SU-DHL-6 (cell line): ENCODE data around the gene HIP1R.

Source experiments
- H2AFZ ChIP-seq: fragments of 200-600 bp; sonication (generic); 2 replicates; pipeline ENCODE4 v1.6.1; 2014; ENCODE audit warnings: low read depth, mild to moderate bottlenecking, moderate library complexity, mixed read lengths, antibody characterized with exemption, low read length; ENCODE audit not compliant: severe bottlenecking
- H3F3A ChIP-seq: fragments of 200-600 bp; shearing (Covaris generic); 2 replicates; pipeline ENCODE4 v1.6.0; 2016; ENCODE audit warnings: antibody characterized with exemption, mild to moderate bottlenecking; ENCODE audit not compliant: insufficient read depth
- H3K27ac ChIP-seq: fragments of 200-600 bp; sonication (generic); 2 replicates; pipeline ENCODE4 v1.5.1; 2016; ENCODE audit warnings: low read depth, mild to moderate bottlenecking, low read length, moderate library complexity, mixed read lengths
- H3K27me3 ChIP-seq: fragments of 200-600 bp; sonication (generic), shearing (Covaris generic); 2 replicates; pipeline ENCODE4 v1.6.0; 2014; ENCODE audit warnings: mild to moderate bottlenecking, low read length
- H3K36me3 ChIP-seq: fragments of 200-600 bp; sonication (generic); 2 replicates; pipeline ENCODE4 v1.6.1; 2014; ENCODE audit warnings: mild to moderate bottlenecking, low read length, mixed read lengths
- H3K4me2 ChIP-seq: fragments of 300-600, 200-600 bp; shearing (Covaris generic), sonication (generic); 2 replicates; pipeline ENCODE4 v1.6.0; 2014; ENCODE audit warnings: low read length, low read depth, mild to moderate bottlenecking; ENCODE audit not compliant: poor library complexity, severe bottlenecking
- H3K4me3 ChIP-seq: fragments of 200-600 bp; sonication (generic); 2 replicates; pipeline ENCODE4 v1.5.1; 2014; ENCODE audit warnings: antibody characterized with exemption, low read length, mild to moderate bottlenecking, mixed read lengths; ENCODE audit not compliant: insufficient read depth, poor library complexity, severe bottlenecking
- H3K79me2 ChIP-seq: fragments of 200-600 bp; sonication (generic); 2 replicates; pipeline ENCODE4 v1.6.1; 2014; ENCODE audit warnings: mild to moderate bottlenecking, low read length, moderate library complexity; ENCODE audit not compliant: insufficient read depth
- H3K9ac ChIP-seq: fragments of 200-600 bp; sonication (generic); 2 replicates; pipeline ENCODE4 v1.7.0; 2014; ENCODE audit warnings: mild to moderate bottlenecking, low read length
- H3K9me2 ChIP-seq: fragments of 200-600 bp; sonication (generic); replicated peaks from 2 replicates; pipeline ENCODE4 v1.6.1; 2014; ENCODE audit warnings: low read length; ENCODE audit not compliant: insufficient read depth
- H3K9me3 ChIP-seq: fragments of 200-600 bp; sonication (generic); 2 replicates; pipeline ENCODE4 v1.6.1; 2014; ENCODE audit warnings: low read length, mixed read lengths; ENCODE audit not compliant: insufficient read depth
- H4K20me1 ChIP-seq: fragments of 200-600 bp; sonication (generic); 2 replicates; pipeline ENCODE4 v1.6.1; 2014; ENCODE audit warnings: low read depth, mild to moderate bottlenecking, antibody characterized with exemption, low read length, moderate library complexity, mixed read lengths
- EZH2phosphoT487 ChIP-seq: fragments of 200-600 bp; sonication (generic), shearing (Covaris generic); conservative IDR thresholded peaks from 2 replicates; pipeline ENCODE4 v1.6.1; 2018; ENCODE audit warnings: mild to moderate bottlenecking, antibody characterized with exemption, low read length, moderate library complexity, mixed read lengths
- TF ChIP-seq, protein P1 (sequence below): fragments of 200-600 bp; sonication (generic); IDR thresholded peaks from one replicate; pipeline ENCODE4 v1.5.1; 2017; ENCODE audit warnings: antibody characterized with exemption, mild to moderate bottlenecking, low read length, moderate library complexity; ENCODE audit not compliant: insufficient read depth, poor library complexity, severe bottlenecking

The HIP1R gene

DNA sequence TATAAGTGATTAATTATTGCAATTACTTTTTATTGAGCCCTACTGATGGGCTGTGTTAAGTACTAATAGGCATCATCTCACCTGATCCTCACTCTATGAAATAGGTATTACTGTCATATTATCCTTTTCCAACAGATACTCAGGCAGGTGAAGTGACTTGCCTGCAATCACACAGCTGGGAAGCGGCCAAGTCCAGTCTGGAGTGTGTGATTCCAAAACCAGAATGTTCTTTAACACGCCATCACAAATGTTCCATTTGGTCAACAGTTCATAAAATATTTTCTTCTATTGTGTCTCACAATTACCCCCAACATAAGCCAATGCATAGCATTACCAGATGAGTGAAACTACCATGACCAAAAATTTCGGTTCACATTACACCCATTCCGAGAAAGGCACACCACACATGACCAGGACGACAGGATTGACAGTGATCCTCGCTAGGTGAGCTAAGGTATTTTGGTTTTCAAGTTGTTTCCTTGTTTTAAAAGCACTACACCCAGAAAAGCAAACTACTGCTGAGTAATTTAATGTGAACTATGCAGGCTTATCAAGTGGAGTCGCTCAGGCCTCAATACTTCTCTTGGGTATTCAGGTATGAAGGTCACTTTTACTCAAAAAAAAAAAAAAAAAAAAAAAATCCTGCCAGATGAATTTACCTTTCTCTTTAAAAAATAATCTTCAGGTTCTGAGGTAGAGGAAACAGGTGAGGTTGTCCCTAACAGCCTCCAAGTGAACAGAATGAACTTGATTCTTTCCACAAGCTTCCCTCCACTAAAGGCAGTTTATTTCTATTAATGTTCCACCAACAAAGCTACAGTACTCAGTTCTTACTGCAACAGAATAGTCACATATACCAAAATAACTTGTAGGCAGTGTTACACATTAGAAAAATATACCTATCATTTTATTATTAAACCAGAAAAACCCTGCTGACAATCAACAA, 58.2 kb downstream of the HIP1R start:
- no peak overlapping the region for H3K4me3 ChIP-seq
- no peaks in the 10 kb centered on the region for H3K9me2 ChIP-seq
- H2AFZ ChIP-seq: no peak overlapping the region
- no peaks in the 10 kb centered on the region for H3F3A ChIP-seq
- no peaks in the 10 kb centered on the region for H3K9me3 ChIP-seq
- H3K36me3 ChIP-seq: no peaks in the 10 kb centered on the region
- no peak overlapping the region for H3K27ac ChIP-seq
- TF ChIP-seq EZH2phosphoT487: no peak
- TF ChIP-seq, protein P1, sequence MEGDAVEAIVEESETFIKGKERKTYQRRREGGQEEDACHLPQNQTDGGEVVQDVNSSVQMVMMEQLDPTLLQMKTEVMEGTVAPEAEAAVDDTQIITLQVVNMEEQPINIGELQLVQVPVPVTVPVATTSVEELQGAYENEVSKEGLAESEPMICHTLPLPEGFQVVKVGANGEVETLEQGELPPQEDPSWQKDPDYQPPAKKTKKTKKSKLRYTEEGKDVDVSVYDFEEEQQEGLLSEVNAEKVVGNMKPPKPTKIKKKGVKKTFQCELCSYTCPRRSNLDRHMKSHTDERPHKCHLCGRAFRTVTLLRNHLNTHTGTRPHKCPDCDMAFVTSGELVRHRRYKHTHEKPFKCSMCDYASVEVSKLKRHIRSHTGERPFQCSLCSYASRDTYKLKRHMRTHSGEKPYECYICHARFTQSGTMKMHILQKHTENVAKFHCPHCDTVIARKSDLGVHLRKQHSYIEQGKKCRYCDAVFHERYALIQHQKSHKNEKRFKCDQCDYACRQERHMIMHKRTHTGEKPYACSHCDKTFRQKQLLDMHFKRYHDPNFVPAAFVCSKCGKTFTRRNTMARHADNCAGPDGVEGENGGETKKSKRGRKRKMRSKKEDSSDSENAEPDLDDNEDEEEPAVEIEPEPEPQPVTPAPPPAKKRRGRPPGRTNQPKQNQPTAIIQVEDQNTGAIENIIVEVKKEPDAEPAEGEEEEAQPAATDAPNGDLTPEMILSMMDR: no peak
- H3K9ac ChIP-seq: no peak overlapping the region
- H4K20me1 ChIP-seq: no peaks in the 10 kb centered on the region
- no peaks in the 10 kb centered on the region for H3K79me2 ChIP-seq
- H3K4me2 ChIP-seq: no peak overlapping the region
- no peaks in the 10 kb centered on the region for H3K27me3 ChIP-seq

DNA sequence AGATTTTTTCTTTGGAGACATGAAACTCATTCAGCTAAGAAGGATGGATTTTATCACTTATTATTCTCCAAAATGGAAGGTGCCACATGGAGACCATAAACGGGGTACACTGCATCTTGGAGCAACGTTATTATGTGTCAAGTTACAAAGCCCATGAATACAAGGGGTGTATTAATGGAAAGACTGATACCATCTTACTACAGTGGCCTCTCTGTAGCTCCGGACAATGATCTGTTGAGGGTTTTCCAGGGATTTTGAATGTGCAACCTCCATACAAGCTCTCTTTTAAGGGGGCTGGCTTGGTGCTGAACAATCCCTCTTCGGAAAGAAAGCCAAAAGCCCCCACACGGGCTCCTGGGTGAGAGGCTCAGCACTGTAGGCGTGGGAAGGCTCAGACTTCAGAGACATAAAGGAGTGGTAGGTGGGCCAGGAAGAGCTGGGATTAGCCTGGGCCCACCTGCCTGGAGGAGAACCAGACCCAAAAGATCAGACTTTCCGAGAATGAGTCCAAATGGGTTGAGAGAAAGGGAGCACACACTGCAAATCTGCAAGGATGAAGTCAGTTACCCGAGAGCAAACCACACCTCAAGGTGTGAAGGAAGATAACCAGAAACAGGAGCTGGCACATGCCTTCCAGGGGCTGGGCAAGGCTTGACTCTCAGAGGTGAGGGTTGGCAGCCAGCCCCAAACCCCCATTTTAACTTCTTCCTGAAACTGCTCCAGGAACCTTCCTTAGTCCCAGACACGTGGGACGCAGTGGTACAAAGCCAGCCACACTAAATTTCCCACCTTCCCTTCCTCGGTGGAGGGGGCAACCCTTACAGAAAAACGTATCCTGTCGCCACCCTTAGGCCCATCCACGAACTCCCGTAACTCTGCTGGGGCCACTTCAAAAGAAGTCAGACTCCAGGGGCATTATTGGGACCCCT, 59.2 kb downstream of the HIP1R start:
- Histone ChIP-seq H3K27ac (no peak overlapping the region), H4K20me1 (no peaks in the 10 kb centered on the region), H3K79me2 (no peaks in the 10 kb centered on the region), H3K4me2 (no peak overlapping the region), H3K36me3 (no peaks in the 10 kb centered on the region), H2AFZ (no peak overlapping the region), H3K9ac (no peak overlapping the region), H3K9me2 (no peaks in the 10 kb centered on the region), H3F3A (no peaks in the 10 kb centered on the region), H3K9me3 (no peaks in the 10 kb centered on the region), H3K27me3 (no peaks in the 10 kb centered on the region), H3K4me3 (no peak overlapping the region)
- no peak for TF ChIP-seq EZH2phosphoT487
- TF ChIP-seq, protein P1: no peak

DNA sequence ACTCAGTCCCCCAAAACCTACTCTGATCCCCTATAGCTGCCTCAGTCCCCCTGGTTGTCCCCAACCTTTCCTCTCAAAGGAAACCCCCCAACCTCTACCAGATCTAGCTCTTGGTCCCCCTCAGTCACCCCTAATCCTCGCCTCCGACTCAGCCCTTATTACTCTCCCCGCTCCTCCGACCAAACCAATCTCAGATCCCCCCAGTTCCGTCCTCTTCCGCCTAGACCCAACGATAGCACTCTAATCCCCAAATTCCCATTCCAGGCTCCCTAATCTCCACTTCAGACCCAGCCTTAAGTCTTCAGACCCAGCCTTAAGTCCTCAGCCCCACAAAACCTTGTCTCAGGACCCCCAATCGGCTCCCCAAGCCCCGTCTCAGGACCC, 60.1 kb downstream of the HIP1R start:
- H3K27ac ChIP-seq: no peak overlapping the region
- no peak overlapping the region for H3K4me3 ChIP-seq
- no peaks in the 10 kb centered on the region for H3K9me3 ChIP-seq
- no peaks in the 10 kb centered on the region for H4K20me1 ChIP-seq
- TF ChIP-seq EZH2phosphoT487: no peak
- TF ChIP-seq, protein P1: no peak
- no peaks in the 10 kb centered on the region for H3K36me3 ChIP-seq
- no peaks in the 10 kb centered on the region for H3F3A ChIP-seq
- no peak overlapping the region for H2AFZ ChIP-seq
- H3K79me2 ChIP-seq: no peaks in the 10 kb centered on the region
- H3K9ac ChIP-seq: no peak overlapping the region
- H3K4me2 ChIP-seq: no peak overlapping the region
- H3K27me3 ChIP-seq: no peaks in the 10 kb centered on the region
- no peaks in the 10 kb centered on the region for H3K9me2 ChIP-seq
